Lung (tissue), 12 donors: Measurements from ENCODE around the gene ROBO3. TPM values are rescaled to one million over a fixed set of nuclear protein-coding genes. Genes with fewer than 3 reads are reported as not detected.

ENCODE experiments used
- ATAC-seq: fragments of 200-7000 bp; cut with Tn5 transposase; one replicate; pipeline ENCODE4 v1.9.1; 2020; ENCODE audit warnings: moderate number of reproducible peaks; ENCODE audit not compliant: insufficient read depth, low FRiP score
- DNase-seq, 3 donors: peaks; one replicate each; pipeline ENCODE4 v3.0.0-alpha.2; 2013 to 2017
- H3K27ac ChIP-seq, 2 donors: one replicate each; pipeline ENCODE4 v1.5.1; 2013; ENCODE audit warnings: mild to moderate bottlenecking in 2 of 2, moderate library complexity in 2 of 2, control low read depth in 1 of 2, inconsistent platforms in 1 of 2, low read depth in 1 of 2, low read length in 1 of 2
- H3K27me3 ChIP-seq, 3 donors: one replicate each; pipeline ENCODE4 v1.5.1; 2013; ENCODE audit warnings: low read length in 2 of 3; ENCODE audit not compliant: control insufficient read depth in 3 of 3, insufficient read depth in 3 of 3
- H3K36me3 ChIP-seq, 4 donors: one replicate each; pipeline ENCODE4 v1.5.1; 2013; ENCODE audit warnings: low read length in 4 of 4, mild to moderate bottlenecking in 1 of 4, moderate library complexity in 1 of 4; ENCODE audit not compliant: control insufficient read depth in 4 of 4, insufficient read depth in 4 of 4
- H3K4me1 ChIP-seq, 5 donors: one replicate each; pipeline ENCODE4 v1.5.1; 2013; ENCODE audit warnings: low read length in 5 of 5, mild to moderate bottlenecking in 2 of 5, moderate library complexity in 1 of 5; ENCODE audit not compliant: control insufficient read depth in 5 of 5, insufficient read depth in 5 of 5
- H3K4me3 ChIP-seq: one replicate; pipeline ENCODE4 v1.5.1; 2013; ENCODE audit warnings: mild to moderate bottlenecking, control low read depth, moderate library complexity
- H3K9ac ChIP-seq, 2 donors: one replicate each; pipeline ENCODE4 v1.5.1; 2013; ENCODE audit warnings: low read length in 2 of 2, control low read depth in 1 of 2; ENCODE audit not compliant: insufficient read depth in 1 of 2
- H3K9me3 ChIP-seq, 4 donors: one replicate each; pipeline ENCODE4 v1.5.1; 2013; ENCODE audit warnings: low read length in 3 of 4, mild to moderate bottlenecking in 1 of 4, moderate library complexity in 1 of 4; ENCODE audit not compliant: control insufficient read depth in 4 of 4, insufficient read depth in 3 of 4
- CTCF ChIP-seq: IDR thresholded peaks from 2 replicates; pipeline ENCODE4 v1.5.1; 2012; ENCODE audit warnings: mild to moderate bottlenecking; ENCODE audit errors: control extremely low read depth, extremely low read depth
- WGBS, 2 donors: extraction: QIAGEN DNeasy Blood & Tissue Kit; methylation state at CpG; one replicate each; pipeline ENCODE4 v1.1.7; 2013; 5-methylcytosine and 5-hydroxymethylcytosine counted together
- polyA plus RNA-seq, 2 donors: library from polyadenylated mRNA; stranded (reverse); fragments of 200-250 nt; gene quantifications; one replicate each; pipeline ENCODE4 v1.2.1, GENCODE V29; 2013
- total RNA-seq, 2 donors: library from RNA; depleted of rRNA in 1 of 2; stranded (reverse); fragments of >200 nt in 1 of 2; gene quantifications; one replicate each; pipeline ENCODE4 v1.2.1, GENCODE V29; 2014 to 2021
- donor health status: control.
- donor health status: control.
- donor health status: Bipolar disorder and iron deficiency.
- donor health status: healthy.
- donor health status: DM: yes; HTN: yes; CAD: no.

Gene ROBO3
- total and polyA plus RNA-seq, 4 donors = 9.3 to 16.8 (median 15.1) TPM

GRCh38 chr11:124867700-124868099, 2.5 kb downstream of the ROBO3 start:
- H3K9me3 ChIP-seq = peaks cover 0 to 4% (median 0%) of the 10 kb centered on the region in 4 donors
- peak; percentile 48 to 65 (median 56) for DNase-seq
- peaks cover 0 to 32% (median 14%) of the 10 kb centered on the region in 5 donors for H3K4me1 ChIP-seq
- TF ChIP-seq CTCF = no peak
- H3K4me3 ChIP-seq = no peak overlapping the region
- ATAC-seq = no peak
- H3K27me3 ChIP-seq = peaks cover 0 to 96% (median 77%) of the 10 kb centered on the region in 3 donors
- 2 to 4% methylated on average over 8 of the region's 8 CpGs for WGBS, 2 donors
- no peaks in the 10 kb centered on the region for H3K36me3 ChIP-seq
- H3K9ac ChIP-seq = no peak overlapping the region
- no peak overlapping the region for H3K27ac ChIP-seq

DNA sequence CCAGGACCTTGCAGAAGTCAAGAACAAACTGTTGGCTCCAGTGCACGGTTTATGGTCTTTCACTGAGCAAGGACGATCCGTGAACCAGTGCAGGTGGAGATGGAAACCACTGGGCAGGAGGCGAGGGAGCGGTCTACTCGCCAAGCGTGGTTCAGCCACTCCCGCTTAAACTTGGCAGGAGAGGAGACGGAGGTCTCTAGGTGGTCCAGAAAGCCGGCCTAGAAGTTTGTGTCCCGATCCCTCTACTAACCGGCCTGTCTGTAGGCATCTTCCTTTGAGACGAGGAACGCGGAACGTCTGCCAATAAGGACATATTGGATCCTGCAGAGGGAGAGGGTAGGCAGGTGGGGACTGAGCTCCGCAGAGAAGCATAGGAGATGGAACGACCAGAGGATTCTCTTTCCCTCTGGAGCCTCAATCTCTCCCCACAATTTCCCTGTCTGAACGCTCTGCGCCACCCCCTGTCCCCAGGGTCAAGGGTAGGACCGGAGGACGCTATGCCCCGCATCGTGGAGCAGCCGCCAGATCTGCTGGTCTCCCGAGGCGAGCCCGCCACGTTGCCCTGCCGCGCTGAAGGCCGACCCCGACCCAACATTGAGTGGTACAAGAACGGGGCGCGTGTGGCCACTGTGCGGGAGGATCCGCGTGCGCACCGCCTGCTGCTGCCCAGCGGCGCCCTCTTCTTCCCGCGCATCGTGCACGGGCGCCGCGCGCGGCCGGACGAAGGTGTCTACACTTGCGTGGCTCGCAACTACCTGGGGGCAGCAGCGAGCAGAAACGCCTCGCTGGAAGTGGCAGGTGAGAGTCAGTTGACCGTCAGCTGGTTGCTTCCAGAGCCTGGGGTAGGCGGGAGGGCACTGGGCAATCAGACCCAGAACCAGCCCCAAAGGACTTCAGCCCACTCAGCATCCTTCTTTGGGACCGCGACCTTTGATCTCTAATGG, 3.4 kb downstream of the ROBO3 start:
- ATAC-seq = no peak
- Histone ChIP-seq H3K4me1 (peaks cover 0 to 23% (median 12%) of the 10 kb centered on the region in 5 donors), H3K9ac (no peak overlapping the region), H3K9me3 (peaks cover 0 to 4% (median 0%) of the 10 kb centered on the region in 4 donors), H3K27ac (no peak overlapping the region), H3K27me3 (peaks cover 0 to 96% (median 79%) of the 10 kb centered on the region in 3 donors), H3K4me3 (no peak overlapping the region), H3K36me3 (no peaks in the 10 kb centered on the region)
- no peak for DNase-seq
- WGBS, 2 donors = 10 to 11% methylated on average over 54 to 63 of the region's 63 CpGs
- TF ChIP-seq CTCF = no peak

GRCh38 chr11:124869331-124869730, 4.1 kb downstream of the ROBO3 start:
- no peak for DNase-seq
- no peaks in the 10 kb centered on the region for H3K36me3 ChIP-seq
- H3K4me3 ChIP-seq = no peak overlapping the region
- peaks cover 0 to 4% (median 0%) of the 10 kb centered on the region in 4 donors for H3K9me3 ChIP-seq
- peaks cover 0 to 91% (median 74%) of the 10 kb centered on the region in 3 donors for H3K27me3 ChIP-seq
- no peak for ATAC-seq
- 3 to 4% methylated on average over 16 of the region's 16 CpGs for WGBS, 2 donors
- TF ChIP-seq CTCF = no peak
- no peak overlapping the region for H3K27ac ChIP-seq
- H3K4me1 ChIP-seq = peaks cover 0 to 22% (median 12%) of the 10 kb centered on the region in 5 donors
- H3K9ac ChIP-seq = no peak overlapping the region
